Measurements from ENCODE around the gene HCN1. TPM values are rescaled to one million over a fixed set of nuclear protein-coding genes. Genes with fewer than 3 reads are reported as not detected.
"Not testable (repeated sequence)": the region's sequence is repeated elsewhere in the genome, so short reads cannot be mapped to it uniquely, and the experiment has no call there.

HCN1 gene
- total RNA-seq, 2 experiments from 2014 or later = not detected

DNA sequence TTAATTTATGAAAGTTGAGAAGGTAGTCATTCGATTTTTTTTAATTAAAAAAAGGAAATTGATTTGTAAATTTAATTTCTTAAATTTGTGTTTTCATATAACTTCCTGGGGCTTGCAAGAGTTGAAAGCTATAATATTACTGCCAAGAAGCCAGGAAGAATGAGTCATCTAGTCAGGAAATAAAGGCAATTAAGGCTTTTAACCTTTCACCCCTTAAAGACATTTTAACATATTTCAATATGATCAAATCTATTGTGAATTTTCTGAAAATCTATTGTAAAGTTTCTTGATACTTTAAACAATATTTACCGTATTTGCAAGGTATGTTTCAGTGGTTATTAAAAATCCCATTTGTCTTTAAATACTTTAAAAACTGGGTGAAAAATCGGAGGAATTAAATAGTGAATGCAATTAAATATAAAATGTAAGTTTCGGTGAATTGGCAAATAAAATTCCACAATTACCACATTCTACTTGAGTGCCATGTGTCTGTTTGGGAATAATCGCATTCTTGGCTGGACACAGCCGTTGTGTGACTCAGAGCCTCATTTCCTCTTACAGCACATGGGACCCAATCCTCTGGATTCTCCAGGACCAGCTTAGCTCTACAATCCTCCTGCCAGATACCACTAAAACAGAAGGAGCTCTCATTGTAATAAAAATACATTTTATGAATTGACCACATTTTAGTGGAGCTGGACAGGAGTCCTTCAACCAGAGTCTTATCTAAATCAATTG is 310.7 kb downstream of the HCN1 start:
- CTCF ChIA-PET = no interaction called here
- H3K9me3 Mint-ChIP-seq = peaks cover 11% of the 10 kb centered on the region

GRCh38 chr5:45383985-45384384 is 312.2 kb downstream of the HCN1 start:
- POLR2A ChIA-PET = no interaction called here
- DNase-seq = no peak
- Mint-ChIP-seq H3K27ac (no peak overlapping the region), H3K27me3 (no peaks in the 10 kb centered on the region), H3K4me1 (no peaks in the 10 kb centered on the region), H3K4me3 (no peak overlapping the region), H3K9me3 (peaks cover 12% of the 10 kb centered on the region), H3K36me3 (ENCODE audit: low read depth) (no peaks in the 10 kb centered on the region)
- CTCF ChIA-PET = no interaction called here

More for the DNA sequence above, 310.7 kb downstream of the HCN1 start:
- POLR2A ChIA-PET = no interaction called here
- H3K4me3 Mint-ChIP-seq = no peak overlapping the region
- DNase-seq = no peak
- H3K27ac Mint-ChIP-seq = no peak overlapping the region
- no peaks in the 10 kb centered on the region for H3K36me3 Mint-ChIP-seq (ENCODE audit: low read depth)
- no peaks in the 10 kb centered on the region for H3K4me1 Mint-ChIP-seq
- no peaks in the 10 kb centered on the region for H3K27me3 Mint-ChIP-seq

GRCh38 chr5:45382583-45382982 is 313.6 kb downstream of the HCN1 start:
- ChIA-PET CTCF (no interaction called here), POLR2A (no interaction called here)
- Mint-ChIP-seq H3K9me3 (peaks cover 12% of the 10 kb centered on the region), H3K36me3 (ENCODE audit: low read depth) (no peaks in the 10 kb centered on the region), H3K4me3 (no peak overlapping the region), H3K4me1 (no peaks in the 10 kb centered on the region), H3K27me3 (no peaks in the 10 kb centered on the region), H3K27ac (no peak overlapping the region)
- no peak for DNase-seq

- H3K4me3 Mint-ChIP-seq = no peak overlapping the region
- POLR2A ChIA-PET = no interaction called here
- H3K36me3 Mint-ChIP-seq (ENCODE audit: low read depth) = no peaks in the 10 kb centered on the region
- CTCF ChIA-PET = no interaction called here
- H3K4me1 Mint-ChIP-seq = no peaks in the 10 kb centered on the region
- peaks cover 8% of the 10 kb centered on the region for H3K9me3 Mint-ChIP-seq
- DNase-seq = no peak
- no peaks in the 10 kb centered on the region for H3K27me3 Mint-ChIP-seq
- no peak overlapping the region for H3K27ac Mint-ChIP-seq
Measured at GRCh38 chr5:45376417-45376816, 319.8 kb downstream of the HCN1 start.

DNA sequence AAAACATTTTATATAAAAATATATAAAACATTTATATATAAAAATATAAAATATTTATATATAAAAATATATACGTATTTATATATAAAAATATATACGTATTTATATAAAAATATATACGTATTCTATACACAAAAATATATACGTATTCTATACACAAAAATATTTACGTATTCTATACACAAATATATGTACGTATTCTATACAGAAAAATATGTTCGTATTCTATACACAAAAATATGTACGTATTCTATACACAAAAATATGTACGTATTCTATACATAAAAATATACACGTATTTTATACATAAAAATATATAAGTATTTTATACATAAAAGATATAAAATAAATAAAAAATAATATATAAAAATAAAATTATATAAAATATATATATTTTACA is 323.6 kb downstream of the HCN1 start:
- H3K4me1 Mint-ChIP-seq = no peaks in the 10 kb centered on the region
- H3K27ac Mint-ChIP-seq = no peak overlapping the region
- no peaks in the 10 kb centered on the region for H3K27me3 Mint-ChIP-seq
- H3K9me3 Mint-ChIP-seq = peaks cover 3% of the 10 kb centered on the region
- H3K36me3 Mint-ChIP-seq (ENCODE audit: low read depth) = no peaks in the 10 kb centered on the region
- POLR2A ChIA-PET = no interaction called here
- no peak for DNase-seq
- CTCF ChIA-PET = no interaction called here
- no peak overlapping the region for H3K4me3 Mint-ChIP-seq

- CTCF ChIA-PET; H3K4me3 Mint-ChIP-seq; POLR2A ChIA-PET; H3K27ac Mint-ChIP-seq; DNase-seq; H3K27me3 Mint-ChIP-seq; H3K4me1 Mint-ChIP-seq; H3K9me3 Mint-ChIP-seq; H3K36me3 Mint-ChIP-seq (ENCODE audit: low read depth): not testable (repeated sequence)
Measured at GRCh38 chr5:45371423-45371822, 324.8 kb downstream of the HCN1 start.

- Mint-ChIP-seq H3K27ac (no peak overlapping the region), H3K9me3 (peaks cover 14% of the 10 kb centered on the region), H3K27me3 (no peaks in the 10 kb centered on the region), H3K4me3 (no peak overlapping the region), H3K4me1 (no peaks in the 10 kb centered on the region), H3K36me3 (ENCODE audit: low read depth) (no peaks in the 10 kb centered on the region)
- no peak for DNase-seq
- ChIA-PET CTCF (interaction anchor here (0.5 kb wide), 1 partner anchor 14 kb away, joined by 3 read pairs; no protein-coding TSS in a partner anchor), POLR2A (no interaction called here)
Measured at GRCh38 chr5:45355189-45355992, 340.8 kb downstream of the HCN1 start.

DNA sequence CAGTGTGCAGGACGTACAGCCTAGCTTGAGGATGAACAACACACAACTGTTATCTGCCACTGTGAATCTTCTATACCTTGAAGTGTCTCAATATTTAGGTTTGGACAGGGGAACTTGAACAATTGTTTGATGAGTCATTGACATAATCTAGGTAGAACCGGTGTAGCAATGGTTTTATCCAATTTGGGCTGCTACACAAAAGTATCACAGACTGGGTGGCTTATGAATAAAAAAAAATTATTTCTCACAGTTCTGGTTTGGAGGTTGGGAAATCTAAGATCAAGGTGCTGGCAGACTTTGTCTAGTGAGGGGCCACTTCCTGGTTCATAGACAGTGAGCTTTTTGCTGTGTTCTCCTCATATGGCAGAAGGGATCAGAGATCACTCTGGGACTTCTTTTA is 359.7 kb downstream of the HCN1 start:
- H3K9me3 Mint-ChIP-seq = peaks cover 4% of the 10 kb centered on the region
- no peaks in the 10 kb centered on the region for H3K27me3 Mint-ChIP-seq
- POLR2A ChIA-PET = no interaction called here
- CTCF ChIA-PET = no interaction called here
- DNase-seq = no peak
- no peaks in the 10 kb centered on the region for H3K4me1 Mint-ChIP-seq
- no peak overlapping the region for H3K27ac Mint-ChIP-seq
- no peaks in the 10 kb centered on the region for H3K36me3 Mint-ChIP-seq (ENCODE audit: low read depth)
- no peak overlapping the region for H3K4me3 Mint-ChIP-seq

GRCh38 chr5:45335978-45336377 is 360.2 kb downstream of the HCN1 start:
- H3K27ac Mint-ChIP-seq = no peak overlapping the region

GRCh38 chr5:45335346-45335745 is 360.8 kb downstream of the HCN1 start:
- ChIA-PET CTCF (no interaction called here), POLR2A (no interaction called here)
- H3K9me3 Mint-ChIP-seq = peaks cover 2% of the 10 kb centered on the region
- no peak for DNase-seq
- H3K36me3 Mint-ChIP-seq (ENCODE audit: low read depth) = no peaks in the 10 kb centered on the region
- H3K4me3 Mint-ChIP-seq = no peak overlapping the region
- no peaks in the 10 kb centered on the region for H3K4me1 Mint-ChIP-seq
- no peaks in the 10 kb centered on the region for H3K27me3 Mint-ChIP-seq
- no peak overlapping the region for H3K27ac Mint-ChIP-seq

More at GRCh38 chr5:45335978-45336377, 360.2 kb downstream of the HCN1 start:
- Mint-ChIP-seq H3K4me3 (no peak overlapping the region), H3K9me3 (peaks cover 3% of the 10 kb centered on the region), H3K27me3 (no peaks in the 10 kb centered on the region), H3K36me3 (ENCODE audit: low read depth) (no peaks in the 10 kb centered on the region), H3K4me1 (no peaks in the 10 kb centered on the region)
- CTCF ChIA-PET = no interaction called here
- no peak for DNase-seq
- POLR2A ChIA-PET = no interaction called here

- Mint-ChIP-seq H3K27me3 (no peaks in the 10 kb centered on the region), H3K9me3 (peaks cover 2% of the 10 kb centered on the region), H3K36me3 (ENCODE audit: low read depth) (no peaks in the 10 kb centered on the region), H3K4me3 (no peak overlapping the region), H3K4me1 (no peaks in the 10 kb centered on the region), H3K27ac (no peak overlapping the region)
- ChIA-PET POLR2A (no interaction called here), CTCF (no interaction called here)
- DNase-seq = no peak
Measured at GRCh38 chr5:45334939-45335338, 361.2 kb downstream of the HCN1 start.

DNA sequence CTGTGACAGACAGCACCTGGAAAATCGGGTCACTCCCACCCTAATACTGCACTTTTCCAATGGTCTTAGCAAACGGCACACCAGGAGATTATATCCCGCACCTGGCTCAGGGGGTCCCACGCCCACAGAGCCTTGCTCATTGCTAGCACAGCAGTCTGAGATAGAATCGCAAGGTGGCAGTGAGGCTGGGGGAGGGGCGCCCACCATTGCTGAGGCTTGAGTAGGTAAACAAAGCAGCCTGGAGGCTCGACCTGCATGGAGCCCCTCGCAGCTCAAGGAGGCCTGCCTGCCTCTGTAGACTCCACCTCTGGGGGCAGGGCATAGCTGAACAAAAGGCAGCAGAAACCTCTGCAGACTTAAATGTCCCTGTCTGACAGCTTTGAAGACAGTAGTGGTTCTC is 383.6 kb downstream of the HCN1 start:
- H3K9me3 Mint-ChIP-seq; H3K27me3 Mint-ChIP-seq; CTCF ChIA-PET; H3K36me3 Mint-ChIP-seq (ENCODE audit: low read depth); DNase-seq; H3K27ac Mint-ChIP-seq; POLR2A ChIA-PET; H3K4me1 Mint-ChIP-seq; H3K4me3 Mint-ChIP-seq: not testable (repeated sequence)

DNA sequence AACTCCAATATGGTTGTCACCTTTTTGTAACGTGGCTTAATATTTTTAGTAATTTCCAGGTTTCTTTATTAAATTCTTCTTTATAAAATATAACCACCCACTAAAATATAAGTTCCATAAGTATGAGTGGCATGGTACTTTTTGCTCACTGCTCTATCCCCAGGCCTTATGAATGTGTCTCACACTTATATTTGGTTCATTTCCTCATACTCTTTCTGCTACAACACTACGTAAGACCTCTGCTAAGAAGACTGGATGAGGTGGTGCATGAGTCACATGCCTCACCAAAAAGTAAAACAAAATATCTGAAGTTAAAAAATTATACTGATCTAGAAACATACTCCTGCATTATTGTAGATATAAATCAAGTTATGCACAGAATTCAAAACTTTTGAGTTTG is 400.9 kb downstream of the HCN1 start:
- Mint-ChIP-seq H3K27ac (no peak overlapping the region), H3K4me1 (no peaks in the 10 kb centered on the region), H3K27me3 (no peaks in the 10 kb centered on the region), H3K9me3 (peaks cover 9% of the 10 kb centered on the region), H3K4me3 (no peak overlapping the region), H3K36me3 (ENCODE audit: low read depth) (no peaks in the 10 kb centered on the region)
- CTCF ChIA-PET = no interaction called here
- POLR2A ChIA-PET = no interaction called here
- DNase-seq = no peak

DNA sequence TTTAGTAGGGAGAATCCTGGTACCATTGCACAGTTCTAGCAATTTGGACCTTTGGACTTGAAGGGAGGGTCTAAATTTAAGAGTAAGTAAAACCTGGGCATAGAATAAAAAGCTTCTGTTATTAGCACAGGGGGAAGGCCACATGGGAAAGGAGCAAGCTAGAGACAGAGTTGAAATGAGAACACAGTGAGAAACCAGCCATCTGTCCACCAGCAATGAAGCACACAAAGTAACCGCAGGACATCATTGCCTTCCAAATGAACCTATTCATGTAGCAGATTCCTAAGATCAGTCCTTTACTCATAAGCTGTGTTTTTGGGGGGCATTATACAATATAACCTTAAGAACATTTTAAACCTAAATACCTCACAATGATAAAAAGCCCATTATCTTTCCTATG is 407.4 kb downstream of the HCN1 start:
- H3K36me3 Mint-ChIP-seq (ENCODE audit: low read depth) = no peaks in the 10 kb centered on the region
- no peak overlapping the region for H3K27ac Mint-ChIP-seq
- H3K27me3 Mint-ChIP-seq = no peaks in the 10 kb centered on the region
- DNase-seq = no peak
- no peaks in the 10 kb centered on the region for H3K4me1 Mint-ChIP-seq
- H3K4me3 Mint-ChIP-seq = no peak overlapping the region
- POLR2A ChIA-PET = no interaction called here
- H3K9me3 Mint-ChIP-seq = peaks cover 6% of the 10 kb centered on the region
- CTCF ChIA-PET = no interaction called here
